K562 (cell line): Measurements from ENCODE around the gene ITPR3. TPM values are rescaled to one million over a fixed set of nuclear protein-coding genes. Genes with fewer than 3 reads are reported as not detected.

Source experiments
- ARID1B ChIP-seq: fragments of 450-650 bp; IDR thresholded peaks from 2 replicates; pipeline ENCODE4 v1.6.1; 2016; ENCODE audit warnings: antibody characterized with exemption, mild to moderate bottlenecking, inconsistent platforms
- CTCF ChIP-seq, 3 experiments: IDR thresholded peaks in 2 of 3; conservative IDR thresholded peaks in 1 of 3; 2 replicates each; pipeline ENCODE4 v1.5.1; 2011 to 2012; ENCODE audit warnings: low read length in 3 of 3, mild to moderate bottlenecking in 3 of 3, control low read depth in 2 of 3, improper control_type of control experiment in 1 of 3, inconsistent platforms in 1 of 3, low read depth in 1 of 3, mixed read lengths in 1 of 3, moderate library complexity in 1 of 3; ENCODE audit not compliant: insufficient read depth in 2 of 3
- CXXC5 ChIP-seq: fragments of 250-450 bp; sonication (Bioruptor Pico); IDR thresholded peaks from 2 replicates; pipeline ENCODE4 v1.8.0; 2022; ENCODE audit warnings: inconsistent platforms, mild to moderate bottlenecking, moderate library complexity
- FOXJ2 ChIP-seq: fragments of 200-800 bp; sonication (Bioruptor generic); IDR thresholded peaks from 2 replicates; pipeline ENCODE4 v1.6.1; 2016; ENCODE audit warnings: missing genetic modification characterization, missing compliant biosample characterization
- FOXP4 ChIP-seq: sonication (generic); formaldehyde crosslinking; IDR thresholded peaks from 2 replicates; pipeline ENCODE4 v1.8.0; 2022; ENCODE audit warnings: mild to moderate bottlenecking, missing genetic modification reagents, borderline replicate concordance
- GATAD2A ChIP-seq: fragments of 450-650 bp; IDR thresholded peaks from 2 replicates; pipeline ENCODE4 v1.6.1; 2017
- GTF2B ChIP-seq: IDR thresholded peaks from 2 replicates; pipeline ENCODE4 v1.6.1; 2011; ENCODE audit not compliant: insufficient read length; ENCODE audit errors: extremely low read depth
- HMGXB4 ChIP-seq: sonication (generic); formaldehyde crosslinking; IDR thresholded peaks from 2 replicates; pipeline ENCODE4 v1.8.1; 2023; ENCODE audit warnings: mild to moderate bottlenecking, missing genetic modification reagents
- MAFK ChIP-seq: IDR thresholded peaks from 2 replicates; pipeline ENCODE4 v1.6.1; 2011; ENCODE audit warnings: low read length, improper control_type of control experiment
- MEF2D ChIP-seq: conservative IDR thresholded peaks from 2 replicates; pipeline ENCODE4 v1.6.1; 2016; ENCODE audit warnings: low read depth, missing genetic modification characterization, missing compliant biosample characterization
- TFE3 ChIP-seq: fragments of 450-650 bp; formaldehyde crosslinking; IDR thresholded peaks from 2 replicates; pipeline ENCODE4 v1.4.0; 2020; ENCODE audit warnings: mild to moderate bottlenecking, mixed read lengths
- TOE1 ChIP-seq, 2 experiments: fragments of 450-650 bp in 1 of 2; sonication (generic) in 1 of 2; formaldehyde crosslinking in 1 of 2; IDR thresholded peaks; 2 replicates each; pipeline versions ENCODE4 v1.7.1 to v1.8.0; 2016 to 2022; ENCODE audit warnings: borderline replicate concordance in 2 of 2, mild to moderate bottlenecking in 2 of 2, antibody characterized with exemption in 1 of 2, inconsistent platforms in 1 of 2, low read depth in 1 of 2, missing genetic modification reagents in 1 of 2, moderate library complexity in 1 of 2
- TSC22D4 ChIP-seq: fragments of 450-650 bp; IDR thresholded peaks from 2 replicates; pipeline ENCODE4 v1.6.1; 2016; ENCODE audit warnings: missing genetic modification characterization, missing biosample characterization, control low read depth
- XRCC5 ChIP-seq: fragments of 200-400 bp; formaldehyde crosslinking; IDR thresholded peaks from 2 replicates; pipeline ENCODE4 v1.6.1; 2017; ENCODE audit warnings: low read depth, mild to moderate bottlenecking, low read length
- ZNF232 ChIP-seq: sonication (generic); formaldehyde crosslinking; IDR thresholded peaks from 2 replicates; pipeline ENCODE4 v1.8.0; 2022; ENCODE audit warnings: mild to moderate bottlenecking, missing genetic modification reagents
- ZNF512 ChIP-seq: IDR thresholded peaks from 2 replicates; pipeline ENCODE4 v1.6.1; 2016; ENCODE audit warnings: missing genetic modification characterization, missing compliant biosample characterization
- polyA plus RNA-seq, 8 experiments: library from polyadenylated mRNA; depleted of rRNA in 4 of 8; stranded (reverse) in 5 of 8; unstranded in 3 of 8; fragments of >200 nt; fragmentation: Nextera tagmentation in 2 of 8; fragmentation: Illumina TruSeq in 1 of 8; extraction: Ambion mirVana in 2 of 8; extraction: Trizol in 1 of 8; gene quantifications; 2 replicates each; pipeline versions ENCODE4 v1.2.1 to v1.2.3, GENCODE V29; 2011 to 2014; ENCODE audit warnings: inconsistent platforms in 1 of 8, missing spikeins in 1 of 8
- total RNA-seq, 7 experiments: library from RNA; depleted of rRNA in 6 of 7; stranded (reverse); fragments of >200 nt in 6 of 7; fragmentation: Illumina TruSeq in 2 of 7; extraction: Trizol in 2 of 7; gene quantifications; 2 replicates each; pipeline versions ENCODE4 v1.2.1 to v1.2.3, GENCODE V29; 2011 to 2021; ENCODE audit warnings: low replicate concordance in 1 of 7

ITPR3 gene
- total and polyA plus RNA-seq, 9 of the 15 experiments (the other 6 are each of a cell fraction or from before 2014, with no cell fraction given), result 0.39 to 35.7 (median 13.2) TPM

GRCh38 chr6:33589731-33590530 is 31.2 kb upstream of the ITPR3 start (continued):
- TF ChIP-seq ARID1B (peak; percentile 76), TOE1 (IDR thresholded peaks at IDR 0.05; ENCODE audit: borderline replicate concordance) (peak; percentile 70; the same call in 1 of the 2 replicates), TOE1 (CRISPR knock-in tag; IDR thresholded peaks at IDR 0.05; ENCODE audit: borderline replicate concordance, low read depth) (no peak), FOXP4 (CRISPR knock-in tag) (0 out of 2 replicates have a peak, but pooled peaks have one; percentile 49), XRCC5 (peak; percentile 15; the same call in 1 of the 2 replicates), GATAD2A (peak; percentile 63; the same call in 1 of the 2 replicates), TFE3 (no peak), CTCF (IDR thresholded peaks at IDR 0.05 in 2 of 3, conservative IDR thresholded peaks at IDR 0.05 in 1 of 3; ENCODE audit: insufficient read depth in 2 of 3, low read depth in 1 of 3, low read length in 3 of 3) (peak; percentile 90 to 98 (median 96)), TSC22D4 (no peak), MAFK (no peak), CXXC5 (peak; percentile 30; the same call in 1 of the 2 replicates), HMGXB4 (no peak), GTF2B (no peak), ZNF232 (CRISPR knock-in tag) (no peak), MEF2D (tag) (0 out of 2 replicates have a peak, but pooled peaks have one; percentile 80), FOXJ2 (tag) (no peak), ZNF512 (no peak)
